Activated gamma-delta T cell (primary cell): ENCODE data around the gene CCL8.

ENCODE experiments used
- DNase-seq: peaks from one replicate; lab custom pipeline; 2025; lab: John Stamatoyannopoulos, UW

The CCL8 gene

GRCh38 chr17:34367486-34368195, 48.4 kb downstream of the CCL8 start:
- no peak for DNase-seq

- no peak for DNase-seq
These were observed 49.1 kb downstream of the CCL8 start for GRCh38 chr17:34368196-34368945.

- DNase-seq, result no peak
These were observed 49.8 kb downstream of the CCL8 start for GRCh38 chr17:34368946-34369500.

GRCh38 chr17:34369571-34369970, 50.3 kb downstream of the CCL8 start:
- no peak for DNase-seq

GRCh38 chr17:34370376-34370996, 51.3 kb downstream of the CCL8 start:
- DNase-seq, result no peak

GRCh38 chr17:34370997-34371395, 51.8 kb downstream of the CCL8 start:
- no peak for DNase-seq
